Activated CD8-positive, alpha-beta memory T cell treated with anti-CD3 and anti-CD28 coated beads, Interleukin-2, amount 50 U/mL, for 1 hour (primary cell): ENCODE measurements around the gene TMEFF2.
A peak's percentile ranks its signal among the peaks of the same experiment; 100 is the strongest.
"Not testable (repeated sequence)": the region's sequence is repeated elsewhere in the genome, so short reads cannot be mapped to it uniquely, and the experiment has no call there.

Source experiments
- DNase-seq: peaks from one replicate; pipeline ENCODE4 v3.0.0-alpha.2; 2020; ENCODE audit errors: extremely low read depth

The TMEFF2 gene

DNA sequence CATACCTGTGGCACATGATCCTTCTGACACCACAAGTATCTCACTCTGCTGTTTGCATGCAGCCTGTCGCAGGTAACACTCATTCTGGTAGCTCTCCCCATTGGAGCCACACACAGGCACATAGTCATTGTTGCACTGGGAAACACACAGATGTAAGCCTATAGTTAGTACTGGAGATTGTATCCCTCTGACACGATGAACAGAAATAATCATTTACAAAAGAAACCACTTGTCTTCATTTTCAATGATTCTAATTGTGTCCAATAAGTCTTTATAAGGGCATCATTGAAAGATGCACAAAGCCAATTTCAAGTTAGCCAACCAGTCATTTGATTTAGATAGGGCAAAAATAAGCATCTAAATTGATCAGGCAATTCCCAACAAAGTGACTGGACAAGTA, 10.4 kb downstream of the TMEFF2 start:
- no peak for DNase-seq

DNA sequence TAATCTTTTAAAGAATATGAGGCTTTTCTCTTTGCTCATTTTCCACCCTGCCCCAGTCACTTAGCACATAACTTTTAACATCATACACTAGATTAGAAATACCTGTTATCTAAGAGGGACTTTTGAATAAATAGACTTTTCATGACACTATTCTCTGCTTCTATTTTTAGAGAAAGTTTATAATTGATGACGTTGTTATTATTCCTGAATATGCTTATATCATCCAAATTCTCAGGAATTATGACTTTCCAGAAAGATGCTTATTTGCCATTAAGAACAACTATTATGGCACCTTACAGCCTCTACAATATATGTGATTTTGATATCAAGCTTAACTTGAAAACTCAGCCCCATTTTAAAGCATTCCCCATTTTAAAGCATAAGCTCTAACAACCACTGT, 11.4 kb downstream of the TMEFF2 start:
- no peak for DNase-seq

DNA sequence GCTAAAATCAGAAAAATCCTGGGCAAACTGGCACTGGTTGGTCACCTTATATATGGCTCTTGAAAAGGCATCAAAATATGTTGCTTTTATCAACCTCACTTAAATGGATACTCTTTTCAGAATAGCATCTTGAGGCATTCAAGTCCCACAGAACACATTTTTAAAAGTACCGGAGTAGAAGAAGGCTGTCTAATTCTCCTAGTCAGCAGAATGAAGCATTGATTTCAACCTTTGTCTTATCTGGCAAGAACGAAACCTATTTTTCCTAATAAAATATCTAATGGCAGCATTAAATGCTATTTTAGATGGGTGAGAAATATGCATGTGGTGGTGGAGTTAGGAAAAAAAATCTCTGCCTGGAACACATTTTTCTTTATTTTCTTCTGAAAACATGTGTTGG, 27.8 kb downstream of the TMEFF2 start:
- no peak for DNase-seq

DNA sequence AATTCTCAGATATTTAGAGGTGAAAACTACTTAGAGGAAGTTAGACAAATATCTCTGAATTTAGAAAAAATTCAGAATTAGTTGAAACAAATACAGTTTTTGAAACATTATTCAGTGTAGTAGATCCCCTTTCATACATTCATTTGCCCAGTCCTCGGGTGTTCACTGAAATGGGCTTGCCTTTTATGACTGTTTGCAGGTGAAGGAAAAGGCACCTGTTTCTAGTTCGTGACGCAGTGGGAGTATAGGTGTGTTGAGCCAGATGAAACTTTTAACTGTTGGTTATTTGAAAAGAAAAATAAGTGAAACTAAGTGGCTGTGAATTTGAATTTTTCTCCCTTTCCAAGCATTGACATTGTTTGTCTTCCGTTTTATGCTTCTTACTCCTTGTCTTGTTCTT, 28.9 kb downstream of the TMEFF2 start:
- no peak for DNase-seq

DNA sequence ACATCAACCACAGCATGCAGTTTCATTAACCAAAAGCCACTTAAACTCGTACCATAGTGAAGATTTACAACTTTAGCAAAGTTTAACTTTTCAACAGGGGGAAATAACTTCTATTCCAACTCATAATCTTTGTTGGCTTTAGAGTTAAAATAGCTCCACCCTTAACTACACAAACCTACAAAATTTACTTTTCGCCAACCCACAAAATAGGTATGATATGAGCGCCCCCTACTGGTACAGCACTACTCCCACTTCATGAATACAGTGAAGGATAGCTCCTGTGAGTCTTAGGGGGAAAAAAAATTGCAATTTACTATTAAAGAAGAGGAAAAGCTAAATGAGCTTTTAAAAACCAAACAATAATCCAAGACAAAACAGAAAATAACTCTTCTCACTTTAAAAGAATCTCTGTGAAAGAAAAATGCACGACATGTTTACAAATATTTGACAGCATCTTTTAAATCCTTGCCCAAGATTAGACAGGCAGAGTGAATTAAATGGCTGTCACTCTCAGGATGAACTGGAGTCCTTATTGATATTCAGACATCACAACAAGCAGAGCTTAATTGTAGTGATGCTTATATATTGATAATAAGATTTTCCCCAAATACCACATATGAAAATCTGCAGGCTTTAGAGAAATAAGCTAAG, 32.2 kb downstream of the TMEFF2 start:
- DNase-seq = peak; percentile 26

DNA sequence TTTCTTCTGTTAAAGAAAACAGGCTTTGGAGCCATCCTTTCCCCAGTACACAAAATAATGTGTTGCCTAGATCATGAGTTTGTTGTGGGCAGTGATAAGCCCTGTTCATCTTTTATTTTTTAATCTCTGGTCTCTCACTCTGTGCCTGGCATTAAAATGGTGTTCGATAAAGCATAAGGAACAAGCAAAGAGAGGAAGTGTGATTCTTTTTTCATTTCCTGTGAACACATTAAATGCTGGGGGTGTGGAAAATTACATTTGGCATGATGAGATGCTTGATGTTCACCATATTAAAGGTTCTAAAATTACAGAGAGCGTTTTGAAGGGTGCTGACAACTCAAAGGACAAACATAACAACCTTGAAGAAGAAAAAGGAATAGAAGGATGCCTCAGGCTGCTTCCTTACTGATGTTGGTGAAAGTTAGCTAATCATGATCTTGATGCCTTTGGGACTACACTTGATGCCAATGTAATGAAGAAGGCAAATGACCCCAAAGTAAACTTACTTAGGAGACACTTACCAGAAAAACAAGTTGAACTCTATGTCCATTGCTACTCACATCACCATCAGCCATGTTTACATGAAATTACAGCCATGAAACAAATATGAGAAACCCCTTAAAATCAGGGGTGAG, 33.0 kb downstream of the TMEFF2 start:
- DNase-seq = no peak

DNA sequence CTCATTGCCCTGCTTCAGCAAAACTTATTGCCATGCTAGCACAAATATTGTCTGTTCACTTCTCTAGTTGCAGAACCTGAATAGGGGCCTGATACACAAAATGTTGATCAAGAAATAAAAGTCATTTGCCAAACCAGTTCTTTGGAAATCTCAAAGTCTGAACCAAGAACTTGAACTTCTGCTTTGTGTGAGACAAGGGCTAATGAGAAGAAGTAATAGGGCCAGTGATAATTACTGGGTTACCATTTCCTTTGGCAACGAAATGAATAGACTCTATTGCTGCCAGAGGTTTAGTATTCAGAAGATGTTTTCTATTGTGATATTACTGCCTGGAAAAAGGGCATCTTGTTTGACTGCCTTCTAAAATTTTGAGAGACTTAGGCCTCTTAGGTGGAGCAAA, 35.0 kb downstream of the TMEFF2 start:
- no peak for DNase-seq

DNA sequence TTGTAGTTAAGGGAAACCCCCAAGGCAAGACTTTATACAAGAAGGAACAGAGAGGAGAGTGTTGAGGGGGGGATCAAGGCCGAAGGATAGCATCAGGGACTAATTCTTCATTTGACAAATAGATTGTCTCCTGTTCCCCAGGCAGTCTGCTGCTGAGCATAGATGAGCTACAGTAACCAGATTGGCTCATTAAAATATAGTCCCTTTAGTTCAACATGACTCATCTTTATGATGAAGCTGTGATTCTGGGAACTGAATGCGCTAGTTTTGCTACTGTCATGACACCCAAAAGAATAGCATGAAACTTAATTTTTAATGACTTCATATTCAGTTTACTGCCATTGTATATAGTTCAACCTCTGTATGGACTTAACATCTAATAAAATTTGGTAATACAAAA, 35.5 kb downstream of the TMEFF2 start:
- DNase-seq = no peak

DNA sequence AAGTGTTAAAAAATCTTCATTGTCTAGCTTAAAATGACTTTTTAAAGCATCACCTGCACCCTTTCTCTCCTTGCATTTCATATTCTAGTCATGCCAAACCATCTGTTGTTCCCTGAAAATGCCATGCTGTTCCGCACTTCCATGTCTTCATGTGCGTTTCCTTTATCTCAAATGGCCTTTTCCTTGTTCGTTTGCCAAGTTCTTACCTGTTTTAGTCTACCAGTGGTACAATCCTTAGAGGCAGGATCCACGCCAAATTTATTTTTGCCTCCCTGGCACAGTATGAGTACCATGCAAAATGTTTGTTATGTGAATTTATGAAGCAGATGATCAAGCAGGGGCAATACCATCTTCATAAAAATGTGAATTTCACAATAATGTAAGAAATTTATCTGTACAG, 37.0 kb downstream of the TMEFF2 start:
- DNase-seq = no peak

DNA sequence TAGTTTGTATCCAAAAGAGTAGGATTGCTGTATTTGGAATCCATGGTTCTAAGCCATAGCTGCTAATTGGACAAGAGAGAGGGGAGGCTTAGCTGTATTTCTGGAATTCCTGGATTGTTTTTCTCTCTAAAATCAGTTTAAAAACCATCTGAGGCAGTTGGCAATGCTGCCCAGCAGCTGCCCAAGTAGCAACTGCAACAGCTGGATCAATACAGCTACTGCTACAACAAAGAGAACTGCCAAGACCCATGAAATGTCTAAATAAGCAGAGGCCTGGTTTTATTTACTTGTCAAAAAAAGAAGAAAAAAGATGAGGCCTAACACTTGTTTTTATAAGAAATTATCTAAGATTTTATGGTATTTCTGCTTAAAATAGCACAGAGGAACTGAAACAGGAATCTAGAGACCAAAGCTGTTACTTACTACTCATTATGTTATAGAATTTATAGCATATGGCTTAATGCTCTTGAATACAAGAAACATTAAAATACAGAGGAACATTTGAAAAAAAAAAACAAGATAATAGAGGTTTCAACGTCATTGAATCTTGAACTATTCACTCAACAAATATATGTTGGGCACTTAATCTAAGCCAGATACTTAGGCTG, 39.1 kb downstream of the TMEFF2 start:
- no peak for DNase-seq

DNA sequence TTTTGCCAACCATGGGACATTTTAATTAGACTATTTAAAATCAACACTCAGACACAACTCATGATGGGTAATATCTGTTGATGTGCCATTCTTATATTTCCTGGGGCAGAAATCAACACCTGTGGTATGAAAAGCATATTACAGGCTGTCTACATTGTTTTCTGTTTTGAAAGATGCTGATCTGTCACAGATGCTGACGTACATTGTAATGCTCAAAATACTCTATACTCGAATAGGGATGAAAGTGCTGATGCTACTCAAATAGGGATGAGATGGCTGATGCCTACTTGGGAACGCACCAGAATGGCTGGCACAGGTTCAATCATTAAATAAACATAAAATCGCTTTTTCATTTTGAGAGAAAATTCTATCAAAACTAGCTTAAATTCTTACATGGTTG, 41.2 kb downstream of the TMEFF2 start:
- no peak for DNase-seq

DNA sequence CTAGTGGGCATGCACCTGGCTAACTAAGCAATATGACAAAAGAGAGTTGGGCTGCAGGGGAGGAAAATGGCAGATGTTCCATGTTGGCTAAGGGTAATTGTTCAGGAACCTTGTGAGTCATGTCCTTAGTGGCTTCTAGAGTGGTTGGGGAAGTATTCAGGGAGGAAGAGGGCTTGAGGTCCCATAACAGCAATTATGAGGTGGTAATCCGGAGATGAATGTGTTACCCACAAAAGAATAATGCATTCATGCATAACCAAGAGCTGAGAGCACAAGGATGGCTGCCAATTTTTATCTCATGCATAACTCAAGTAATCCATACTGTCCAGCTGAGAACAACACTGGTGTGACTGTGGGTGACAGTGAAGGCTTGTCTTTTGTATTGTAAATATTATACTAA, 42.9 kb downstream of the TMEFF2 start:
- no peak for DNase-seq

DNA sequence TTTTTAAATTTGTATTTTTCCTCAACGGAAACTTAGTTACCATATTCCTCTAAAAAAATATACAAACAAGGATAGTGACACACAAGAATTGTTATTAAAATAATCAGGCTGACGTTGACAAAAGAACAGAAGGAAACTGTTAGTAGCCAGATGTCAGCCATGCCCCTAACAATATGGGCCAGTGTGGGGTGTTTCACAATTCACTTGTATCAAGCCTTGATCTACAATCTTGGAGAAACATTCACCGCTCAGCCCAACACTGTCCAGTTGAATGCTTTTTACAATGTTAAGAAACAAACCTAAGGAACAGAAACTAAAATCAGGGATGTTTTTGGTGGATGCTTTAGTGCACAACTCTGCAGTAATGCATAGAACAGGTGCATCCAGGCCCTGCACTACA, 44.6 kb downstream of the TMEFF2 start:
- DNase-seq = no peak

DNA sequence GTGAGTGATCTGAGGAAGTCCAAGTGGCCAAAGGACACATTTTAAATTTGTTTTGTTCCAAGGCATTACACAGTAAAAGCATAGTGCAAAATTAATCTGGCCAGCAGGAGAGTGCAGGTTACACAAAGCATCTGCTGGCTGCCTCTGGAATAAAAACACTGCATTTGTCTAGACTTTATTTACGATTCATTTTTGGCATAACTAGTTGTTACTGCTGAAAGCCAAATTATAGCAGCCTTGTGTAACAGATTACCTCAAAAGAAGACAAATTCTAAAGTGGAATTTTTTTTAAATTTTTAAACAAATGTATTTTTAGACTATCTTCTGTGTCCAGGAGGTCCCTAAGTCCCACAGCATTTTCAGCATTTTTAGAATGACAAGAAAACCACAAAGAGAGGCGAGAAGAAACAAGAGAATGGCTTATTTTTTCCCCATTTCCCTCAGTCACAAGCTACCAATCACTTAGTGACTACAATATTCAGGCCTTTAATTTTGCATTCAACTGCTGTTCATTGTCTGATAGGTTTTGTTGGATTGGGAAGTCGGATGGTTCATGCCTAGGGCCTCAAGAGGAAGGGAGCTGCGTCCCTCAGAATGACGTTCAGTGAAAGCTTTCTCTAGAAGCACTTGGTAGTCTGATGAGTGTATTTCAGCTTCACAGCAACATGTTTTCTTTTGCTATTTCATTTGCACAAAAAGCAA, 46.0 kb downstream of the TMEFF2 start:
- no peak for DNase-seq

DNA sequence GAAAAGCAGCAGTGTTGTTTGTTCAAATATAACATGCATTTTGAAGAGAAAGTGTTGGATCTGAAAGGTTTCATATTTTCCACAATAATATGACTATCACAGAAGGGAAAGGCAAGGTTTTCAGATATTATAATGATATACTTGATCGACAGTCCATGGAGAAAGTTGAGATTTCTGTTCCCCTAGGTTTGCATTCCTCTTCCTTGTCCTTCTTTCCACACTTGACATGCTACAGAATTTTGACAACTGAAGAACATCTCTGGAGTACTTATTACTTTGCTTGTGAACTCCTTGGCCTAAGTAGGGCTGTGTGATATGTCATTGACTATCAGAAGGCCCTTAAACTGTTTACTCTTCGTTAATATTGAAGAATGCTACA, 46.5 kb downstream of the TMEFF2 start:
- no peak for DNase-seq

DNA sequence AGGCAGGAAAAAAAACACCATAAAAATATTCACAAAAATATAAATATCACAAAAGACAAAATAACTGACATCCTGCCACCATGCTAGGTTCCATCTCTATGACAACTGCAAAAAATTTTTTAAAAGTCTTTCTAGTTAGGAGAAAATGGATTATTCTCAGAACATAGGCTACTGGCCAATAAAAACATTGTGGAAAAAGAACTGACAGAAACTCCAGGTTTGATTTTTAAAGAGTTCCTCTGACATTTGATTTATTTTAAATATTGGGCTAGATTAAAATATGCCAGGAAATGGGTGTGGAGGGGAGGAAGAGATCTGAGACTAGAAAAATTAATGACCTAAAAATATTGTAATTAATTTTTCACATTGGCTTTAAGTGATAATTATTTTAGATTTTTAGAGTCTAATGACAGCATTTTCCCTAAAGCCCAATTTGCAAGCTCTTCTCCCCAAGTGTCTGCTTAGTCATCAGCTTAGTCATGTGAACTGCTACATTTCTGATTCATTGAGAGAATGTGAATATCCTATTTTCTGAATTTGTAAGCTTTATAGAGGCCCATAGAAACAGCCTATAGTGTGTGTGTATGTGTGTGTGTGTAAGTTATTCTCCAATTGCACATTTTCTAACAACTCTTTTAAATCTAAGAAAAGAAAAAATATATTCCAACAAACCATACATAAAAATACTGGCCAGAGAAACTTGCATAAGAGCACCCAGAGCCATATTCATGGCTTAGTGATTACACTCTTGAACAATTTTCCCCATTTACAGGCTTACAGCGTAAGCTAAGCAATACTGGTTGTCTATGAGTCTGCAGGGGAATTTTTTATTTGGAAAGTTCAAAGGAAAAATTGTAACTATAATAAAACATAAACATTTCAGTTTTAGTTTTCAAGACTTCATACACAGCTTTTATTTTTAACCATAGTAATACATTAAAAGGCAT, 48.4 kb downstream of the TMEFF2 start:
- DNase-seq = no peak

DNA sequence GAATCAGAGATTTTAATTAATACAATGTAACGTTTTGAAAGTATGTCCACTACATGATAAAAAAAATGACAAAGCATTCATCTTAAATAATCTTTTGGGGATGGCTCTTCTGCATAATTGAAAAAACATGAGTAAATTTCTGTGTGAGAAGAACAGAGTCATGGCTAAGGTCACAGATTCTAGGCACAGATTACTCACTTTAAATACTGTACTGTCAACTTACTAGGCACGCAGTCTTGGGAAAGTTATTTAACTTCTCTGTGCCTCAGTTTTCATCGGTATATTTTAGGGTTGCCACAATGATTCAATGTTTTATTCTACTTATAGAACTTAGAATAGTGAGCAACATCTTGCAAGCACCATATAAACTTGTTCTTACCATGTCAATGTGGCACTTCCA, 49.2 kb downstream of the TMEFF2 start:
- no peak for DNase-seq

DNA sequence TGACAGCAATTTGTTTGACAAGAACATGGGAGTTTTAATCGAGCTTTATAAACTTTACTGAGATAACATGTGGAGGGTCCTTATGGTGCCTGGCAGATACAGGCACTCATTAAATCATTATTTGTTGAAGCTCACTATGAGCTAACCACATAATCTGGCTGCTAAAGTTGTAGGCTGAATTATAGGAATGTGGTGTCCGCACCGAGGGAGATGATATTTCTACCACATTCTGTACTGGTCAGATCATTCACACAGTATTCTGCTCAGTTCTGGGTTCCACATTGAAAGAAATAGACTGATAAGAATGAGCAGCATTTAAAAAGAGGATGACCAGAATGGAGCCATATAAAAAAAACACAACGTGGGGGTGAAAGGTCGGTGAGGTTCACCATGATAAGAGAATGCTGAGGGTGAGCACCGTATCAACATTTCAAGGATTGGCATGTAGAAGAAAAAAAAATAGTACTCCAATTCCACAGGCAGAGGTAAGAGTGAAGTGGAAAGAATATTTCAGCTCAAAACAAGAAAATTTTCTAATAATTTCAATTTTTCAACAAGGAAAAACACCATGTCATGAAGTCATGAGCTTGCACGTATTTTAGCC, 54.4 kb downstream of the TMEFF2 start:
- DNase-seq = no peak

DNA sequence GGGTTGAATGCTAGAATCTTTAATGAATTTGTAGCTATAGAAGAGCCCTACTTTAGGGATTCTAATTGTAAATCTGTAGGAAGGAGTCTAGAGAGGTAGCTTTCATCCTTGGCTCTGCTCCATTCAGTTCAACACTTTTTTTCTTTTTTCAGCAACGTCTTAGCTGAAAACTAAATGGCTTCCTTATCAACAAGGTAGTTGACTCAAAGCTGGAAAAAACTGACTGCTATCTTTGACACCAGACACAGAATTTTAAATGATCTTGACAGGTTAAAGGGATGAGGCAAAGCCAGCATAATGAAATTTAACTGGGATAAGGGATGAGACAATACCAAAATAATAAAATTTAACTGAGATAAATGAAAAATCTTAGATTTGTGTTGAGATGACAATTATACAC, 54.9 kb downstream of the TMEFF2 start:
- DNase-seq = no peak

DNA sequence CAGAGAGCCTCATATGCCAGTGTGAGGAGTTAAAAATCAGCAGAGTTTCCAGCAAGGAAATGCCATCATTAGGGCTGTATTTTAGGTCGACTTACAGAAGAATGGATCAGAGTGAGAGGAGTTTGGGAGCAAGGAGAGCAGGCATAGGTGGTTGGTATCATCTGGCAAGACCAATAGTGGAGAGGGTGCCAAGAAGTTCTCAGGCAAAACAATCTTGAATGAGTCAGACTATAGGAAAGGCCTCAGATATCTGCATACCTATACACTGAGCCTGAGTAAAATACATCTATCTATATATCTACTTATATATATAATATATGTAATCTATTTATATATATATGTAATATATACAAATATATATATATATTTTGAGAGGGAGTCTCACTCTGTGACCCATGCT, 57.3 kb downstream of the TMEFF2 start:
- DNase-seq = no peak

DNA sequence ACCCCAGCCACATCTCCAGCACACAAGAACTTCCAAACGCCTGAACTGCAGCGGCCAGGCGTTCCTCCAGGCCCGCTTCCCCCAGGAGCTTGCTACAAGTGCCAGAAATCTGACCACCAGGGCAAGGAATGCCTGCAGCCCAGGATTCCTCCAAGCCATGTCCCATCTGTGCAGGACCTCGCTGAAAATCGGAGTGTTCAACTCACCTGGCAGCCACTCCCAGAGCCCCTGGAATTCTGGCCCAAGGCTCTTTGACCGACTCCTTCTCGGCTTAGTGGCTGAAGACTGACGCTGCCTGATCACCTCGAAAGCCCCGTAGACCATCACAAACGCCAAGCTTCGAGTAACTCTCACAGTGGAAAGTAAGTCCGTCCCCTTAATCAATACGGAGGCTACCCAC, 62.1 kb downstream of the TMEFF2 start:
- DNase-seq = not testable (repeated sequence)
